ENCODE data around the gene CYP39A1.
"Not testable (repeated sequence)": the region's sequence is repeated elsewhere in the genome, so short reads cannot be mapped to it uniquely, and the experiment has no call there.

Gene CYP39A1

GRCh38 chr6:46648869-46649492 lies 3.6 kb downstream of the CYP39A1 start:
- no peak for DNase-seq (ENCODE audit: low spot score)

DNA sequence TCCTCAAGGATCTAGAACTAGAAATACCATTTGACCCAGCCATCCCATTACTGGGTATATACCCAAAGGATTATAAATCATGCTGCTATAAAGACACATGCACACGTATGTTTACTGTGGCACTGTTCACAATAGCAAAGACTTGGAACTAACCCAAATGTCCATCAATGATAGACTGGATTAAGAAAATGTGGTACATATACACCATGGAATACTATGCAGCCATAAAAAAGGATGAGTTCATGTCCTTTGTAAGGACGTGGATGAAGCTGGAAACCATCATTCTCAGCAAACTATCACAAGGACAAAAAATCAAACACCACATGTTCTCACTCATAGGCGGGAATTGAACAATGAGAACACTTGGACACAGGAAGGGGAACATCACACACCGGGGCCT lies 4.5 kb downstream of the CYP39A1 start:
- not testable (repeated sequence) for DNase-seq (ENCODE audit: low spot score)

GRCh38 chr6:46645265-46645664 lies 7.4 kb downstream of the CYP39A1 start:
- no peak for DNase-seq (ENCODE audit: low spot score)

- no peak for DNase-seq (ENCODE audit: low spot score)
Measured at GRCh38 chr6:46642928-46643751, 9.5 kb downstream of the CYP39A1 start.

DNA sequence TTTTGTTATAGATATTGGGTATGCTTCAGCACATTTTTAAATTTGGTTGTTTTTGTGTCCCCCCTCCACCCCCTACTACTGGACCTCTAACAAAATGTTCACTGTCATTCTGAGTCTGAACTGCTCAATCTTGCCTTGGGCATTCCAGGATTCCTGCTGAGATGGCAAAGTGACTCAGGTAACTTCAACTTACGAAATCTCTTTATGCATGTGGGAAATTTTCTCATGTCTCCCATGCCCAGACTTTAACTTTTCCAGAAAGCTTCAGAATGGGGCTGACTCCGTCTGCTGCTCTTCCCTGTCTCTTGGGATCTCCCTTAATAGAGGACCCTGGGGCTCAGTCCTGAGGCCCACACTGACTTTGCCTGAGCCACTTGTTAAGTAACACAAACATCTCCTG lies 14.0 kb downstream of the CYP39A1 start:
- no peak for DNase-seq (ENCODE audit: low spot score)

DNA sequence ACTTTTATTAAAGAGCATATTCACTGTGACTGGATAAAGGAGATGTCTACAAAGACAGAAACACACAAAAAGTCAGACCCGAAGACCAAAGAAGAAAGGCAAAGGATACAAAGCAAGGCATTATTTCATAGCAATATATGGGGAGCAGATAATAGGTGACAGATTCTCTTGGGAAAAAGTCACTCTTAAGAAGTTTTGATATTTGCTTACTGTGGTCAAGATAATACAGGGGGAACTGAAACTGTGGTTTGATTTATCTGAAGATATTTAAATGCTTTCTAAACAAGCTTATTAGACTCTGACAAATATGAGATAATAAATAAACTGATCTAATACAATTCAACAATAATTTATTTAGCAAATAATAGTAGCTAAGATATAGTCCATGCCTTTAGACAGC lies 14.7 kb downstream of the CYP39A1 start:
- no peak for DNase-seq (ENCODE audit: low spot score)

- DNase-seq (ENCODE audit: low spot score): no peak
Measured at GRCh38 chr6:46637145-46637544, 15.5 kb downstream of the CYP39A1 start.

DNA sequence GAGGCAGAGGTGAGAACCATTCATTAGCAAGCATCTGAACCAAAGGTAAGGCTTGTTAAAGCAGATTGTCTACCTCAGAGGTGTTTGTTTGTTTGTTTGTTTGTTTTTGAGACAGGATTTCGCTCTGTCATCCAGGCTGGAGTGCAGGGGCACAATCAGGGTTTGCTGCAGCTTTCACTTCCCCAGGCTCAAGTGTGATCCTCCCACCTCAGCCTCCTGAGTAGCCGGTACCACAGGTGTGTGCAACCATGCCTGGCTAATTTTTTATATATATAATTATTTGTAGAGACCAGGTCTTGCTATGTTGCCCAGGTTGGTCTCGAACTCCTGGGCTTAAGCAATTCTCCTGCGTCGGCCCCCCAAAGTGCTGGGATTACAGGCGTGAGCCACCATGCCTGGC lies 17.2 kb downstream of the CYP39A1 start:
- no peak for DNase-seq (ENCODE audit: low spot score)

DNA sequence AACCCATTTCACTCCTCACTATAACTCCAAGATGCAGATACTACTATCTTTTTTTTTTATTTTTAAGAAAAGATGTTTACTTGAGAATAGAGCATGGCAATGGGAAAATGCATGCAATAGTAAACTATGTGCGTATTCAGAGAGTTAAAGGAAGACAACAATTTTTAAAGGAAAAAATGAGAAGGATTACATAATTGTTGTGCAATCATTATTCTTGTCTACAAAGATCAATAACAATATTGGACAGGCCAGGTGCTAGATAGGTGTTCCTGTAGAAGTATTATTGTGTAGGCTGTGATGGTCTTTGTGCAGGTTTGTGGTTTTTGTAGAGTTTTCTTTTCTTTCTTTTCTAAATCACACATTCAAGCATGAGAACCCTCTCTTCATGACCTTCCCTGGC lies 20.6 kb downstream of the CYP39A1 start:
- DNase-seq (ENCODE audit: low spot score): no peak

DNA sequence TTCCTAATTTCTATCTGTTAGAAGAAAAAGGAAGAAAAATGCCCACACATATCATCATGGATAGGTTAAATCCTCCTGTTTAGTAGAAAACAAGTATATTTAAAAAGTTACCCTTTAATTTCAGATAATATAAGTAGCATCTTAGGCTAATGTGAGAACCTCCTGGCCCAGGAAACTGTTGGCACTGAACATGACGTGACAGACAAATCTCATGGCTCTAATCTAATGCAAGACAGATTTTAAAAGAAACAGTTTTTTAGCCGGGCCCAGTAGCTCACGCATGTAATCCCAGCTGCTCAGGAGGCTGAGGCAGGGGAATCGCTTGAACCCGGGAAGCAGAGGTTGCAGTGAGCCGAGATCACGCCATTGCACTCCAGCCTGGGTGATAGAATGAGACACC lies 22.9 kb downstream of the CYP39A1 start:
- DNase-seq (ENCODE audit: low spot score): no peak

GRCh38 chr6:46628976-46629375 lies 23.6 kb downstream of the CYP39A1 start:
- DNase-seq (ENCODE audit: low spot score): peak; percentile 1

DNA sequence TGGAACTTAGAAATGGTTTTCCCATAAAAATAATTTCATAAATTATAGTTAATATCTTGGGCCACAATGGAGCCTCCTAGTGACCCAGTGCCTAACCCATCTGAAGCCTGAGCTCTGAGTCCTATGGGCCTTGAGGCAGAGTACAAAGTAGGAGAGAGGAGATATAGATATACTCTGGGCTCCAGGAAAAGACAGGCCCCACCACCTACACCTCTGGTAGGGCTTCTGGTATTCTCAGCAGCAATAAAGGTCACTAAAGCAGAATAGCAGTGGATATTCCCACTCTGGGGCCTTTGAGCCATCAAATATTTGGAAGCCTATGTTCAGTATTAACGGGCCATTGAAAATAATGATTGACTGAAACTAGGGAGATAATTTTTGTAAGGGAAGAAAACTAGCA lies 24.1 kb downstream of the CYP39A1 start:
- DNase-seq (ENCODE audit: low spot score): no peak

DNA sequence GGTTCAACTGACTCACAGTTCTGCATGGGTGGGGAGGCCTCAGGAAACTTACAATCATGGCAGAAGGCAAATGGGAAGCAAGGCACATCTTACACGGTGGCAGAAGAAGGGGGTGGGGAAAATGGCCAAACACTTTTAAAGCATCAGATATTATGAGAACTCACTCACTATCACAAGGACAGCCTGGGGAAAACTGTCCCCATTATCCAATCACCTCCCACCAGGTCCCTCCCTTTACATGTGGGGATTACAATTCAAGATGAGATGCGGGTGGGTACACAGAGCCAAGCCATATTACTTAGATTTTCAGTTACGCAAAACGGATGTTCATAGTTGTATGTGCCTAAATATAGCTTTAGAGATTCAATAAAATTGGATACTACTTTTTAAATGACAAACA lies 25.6 kb downstream of the CYP39A1 start:
- DNase-seq (ENCODE audit: low spot score): no peak

DNA sequence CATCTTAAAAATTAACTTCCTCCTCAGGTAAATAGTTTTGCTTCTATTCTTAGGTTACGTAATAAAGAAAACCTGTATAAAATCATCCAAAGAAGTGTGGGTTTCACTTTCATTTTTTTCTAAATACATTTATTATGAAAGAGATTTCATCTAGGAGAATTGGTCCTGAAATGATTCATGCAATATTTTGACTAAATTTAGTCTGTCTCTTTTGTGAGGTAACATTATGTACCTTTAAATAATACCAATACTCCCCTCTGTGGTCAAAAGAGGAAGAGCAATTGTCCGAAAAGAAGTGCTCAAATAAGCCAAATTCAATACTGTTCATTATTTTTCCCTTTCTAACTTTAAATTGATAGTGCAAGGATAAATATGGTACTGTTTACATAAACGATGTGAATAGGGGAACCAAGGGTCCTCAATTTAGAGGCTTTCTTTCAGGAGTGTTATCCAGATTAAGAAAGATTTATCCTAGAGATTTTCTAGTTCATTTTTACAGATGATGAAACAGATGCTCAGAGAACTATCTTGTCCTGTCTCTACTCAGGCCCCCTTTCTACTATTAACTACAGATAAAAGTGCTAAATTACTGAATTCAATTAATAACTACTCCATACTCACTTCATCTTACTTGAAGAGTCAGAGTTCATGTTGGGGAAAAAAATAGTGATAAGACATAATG lies 26.2 kb downstream of the CYP39A1 start:
- peak; percentile 72 for DNase-seq (ENCODE audit: low spot score)

DNA sequence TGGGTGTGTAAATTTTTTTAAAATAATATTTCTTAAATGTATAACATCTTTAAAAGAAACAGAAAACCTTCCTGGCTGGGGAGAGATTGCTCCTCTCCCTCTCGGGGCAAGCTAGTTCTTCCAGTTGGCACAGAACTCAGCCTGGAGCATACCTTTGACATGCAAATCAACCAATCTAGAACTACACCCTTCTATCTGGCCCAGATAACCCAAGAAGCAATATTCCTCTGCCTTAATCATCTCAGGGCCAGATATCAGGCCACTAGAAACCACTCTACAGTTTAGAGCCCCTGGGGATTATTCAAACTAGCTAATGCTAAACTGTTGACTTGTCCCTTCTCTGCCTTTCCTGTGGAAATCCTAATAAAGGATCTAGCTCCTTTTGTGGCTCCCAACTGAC lies 33.9 kb downstream of the CYP39A1 start:
- no peak for DNase-seq (ENCODE audit: low spot score)

GRCh38 chr6:46612645-46613044 lies 40.0 kb downstream of the CYP39A1 start:
- DNase-seq (ENCODE audit: low spot score): no peak

DNA sequence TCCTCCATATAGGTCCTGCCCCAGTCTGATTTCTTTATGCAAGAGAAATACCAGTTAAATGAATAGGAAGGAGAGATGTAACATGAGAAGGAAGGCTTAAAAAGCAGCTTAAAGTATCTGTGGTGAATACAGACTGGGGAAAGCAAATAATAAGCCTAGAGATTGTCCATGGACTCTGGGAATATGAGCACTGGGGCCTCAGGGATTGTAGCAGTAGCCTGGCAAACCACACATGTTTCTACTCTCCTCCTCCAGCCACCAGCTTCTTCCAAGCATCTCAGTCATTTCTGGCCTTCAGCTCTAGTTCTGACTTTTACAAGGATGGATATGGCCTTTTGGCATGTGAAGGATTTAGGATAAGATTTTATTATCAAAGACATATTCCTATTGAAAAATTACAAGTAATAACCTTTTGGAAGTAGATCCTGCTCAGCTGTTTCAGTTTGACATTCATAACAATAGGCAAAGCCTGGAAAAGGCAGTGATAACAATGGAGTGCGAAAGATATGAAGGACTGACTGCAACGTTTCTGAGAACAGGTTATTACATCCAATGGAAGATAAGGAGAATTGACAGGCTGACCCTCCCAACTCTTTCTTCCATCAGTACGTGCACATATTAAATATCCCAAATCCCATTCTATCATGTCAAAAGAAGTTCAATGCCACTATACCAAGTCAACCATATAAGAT lies 41.6 kb downstream of the CYP39A1 start:
- no peak for DNase-seq (ENCODE audit: low spot score)

- peak; percentile 76 for DNase-seq (ENCODE audit: low spot score)
Measured at GRCh38 chr6:46606338-46606737, 46.3 kb downstream of the CYP39A1 start.

DNA sequence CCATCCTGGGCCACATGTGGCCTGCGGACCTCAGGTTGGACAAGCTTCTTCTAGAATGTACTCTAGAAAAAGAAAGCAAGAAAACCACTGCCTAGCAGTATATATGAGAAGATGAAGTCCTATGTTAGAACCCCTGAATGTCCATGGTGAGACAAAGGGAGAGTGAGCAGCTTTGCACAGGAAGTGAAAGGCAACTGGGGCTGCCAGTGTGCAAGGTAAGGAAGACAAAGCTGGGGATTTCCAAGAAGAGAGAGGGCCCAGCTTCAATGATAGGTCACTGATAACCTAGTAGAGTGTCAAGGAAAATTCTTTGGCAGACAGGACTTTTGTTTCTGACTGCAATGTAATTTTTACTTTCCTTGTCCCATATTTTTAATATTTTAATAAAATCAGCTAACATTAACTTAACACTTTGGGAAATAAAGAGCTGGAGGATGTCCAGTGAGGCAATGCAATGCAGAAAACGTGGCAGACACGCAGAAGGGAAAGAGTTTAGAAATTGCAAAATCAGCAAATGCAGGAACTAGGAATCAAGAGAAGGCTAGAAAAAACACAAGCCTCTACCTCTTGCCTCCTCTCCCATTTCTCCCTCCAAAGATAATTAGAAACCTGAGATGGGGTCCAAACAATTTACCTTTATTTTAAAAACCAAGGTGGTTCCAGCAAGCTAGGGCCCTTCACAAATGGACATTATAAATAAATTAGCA lies 47.4 kb downstream of the CYP39A1 start:
- no peak for DNase-seq (ENCODE audit: low spot score)

DNA sequence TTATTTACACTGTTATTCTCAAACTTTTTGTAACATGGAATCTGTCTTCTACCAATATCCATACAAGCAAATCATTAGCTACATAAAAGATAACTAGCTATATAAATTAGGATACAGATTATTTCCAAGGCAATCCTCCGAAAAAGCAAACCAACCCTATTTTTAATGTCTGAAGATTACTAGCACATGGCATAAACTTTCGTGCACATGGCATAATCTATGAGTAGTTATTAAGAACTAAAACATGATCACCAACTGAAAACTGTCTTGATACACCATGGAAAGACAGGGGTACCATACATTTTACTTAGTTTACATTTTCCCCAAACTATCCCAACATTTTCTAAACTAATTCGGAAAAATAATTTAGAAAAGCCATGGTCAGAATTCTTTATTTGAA lies 54.4 kb downstream of the CYP39A1 start:
- no peak for DNase-seq (ENCODE audit: low spot score)

- DNase-seq (ENCODE audit: low spot score): no peak
Measured at GRCh38 chr6:46592740-46593139, 59.9 kb downstream of the CYP39A1 start.

- DNase-seq (ENCODE audit: low spot score): no peak
Measured at GRCh38 chr6:46592046-46592445, 60.6 kb downstream of the CYP39A1 start.

Data from putamen (tissue), 1 donor.